Adrenal gland (tissue), 5 donors: Measurements from ENCODE around the gene SHB.

Source experiments
- POLR2A ChIP-seq, 2 donors: fragments of 450-650 bp; IDR thresholded peaks; one replicate each; pipeline ENCODE4 v1.6.1; 2017; ENCODE audit warnings: antibody characterized with exemption in 2 of 2, mild to moderate bottlenecking in 2 of 2, moderate library complexity in 1 of 2
- TF ChIP-seq, protein P1 (sequence below), 6 experiments: fragments of 450-650 bp in 4 of 6; fragments of 200-600 bp in 2 of 6; sonication (generic) in 1 of 6; IDR thresholded peaks; 1 replicate in 5 of 6; 2 replicates in 1 of 6; pipeline versions ENCODE4 v1.5.1 to v1.8.0; 2016 to 2021; ENCODE audit warnings: antibody characterized with exemption in 6 of 6, mild to moderate bottlenecking in 2 of 6, moderate library complexity in 1 of 6
- donor health status: DM: no; HTN: no; CAD: no.

DNA sequence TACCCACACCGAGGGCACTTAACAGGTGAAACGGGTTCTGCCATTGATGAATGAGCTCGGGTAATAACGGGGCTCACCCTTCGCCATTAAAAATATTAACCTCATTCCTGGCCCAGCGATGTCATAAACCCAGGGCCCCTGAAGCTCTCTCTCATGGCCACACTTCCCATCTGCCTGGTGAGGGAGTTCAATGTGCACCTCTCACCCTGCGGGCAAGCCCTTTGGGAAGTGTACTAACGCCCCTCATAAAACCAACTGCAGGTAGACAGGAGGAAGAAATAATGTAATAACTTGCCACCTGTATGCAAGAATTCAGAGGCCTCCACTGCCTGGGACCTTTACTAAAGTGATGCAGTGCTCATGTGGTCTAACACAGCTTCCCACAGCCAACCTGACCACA, 35.1 kb downstream of the SHB start:
- TF ChIP-seq POLR2A (IDR thresholded peaks at IDR 0.05), result no peak
- TF ChIP-seq, protein P1, sequence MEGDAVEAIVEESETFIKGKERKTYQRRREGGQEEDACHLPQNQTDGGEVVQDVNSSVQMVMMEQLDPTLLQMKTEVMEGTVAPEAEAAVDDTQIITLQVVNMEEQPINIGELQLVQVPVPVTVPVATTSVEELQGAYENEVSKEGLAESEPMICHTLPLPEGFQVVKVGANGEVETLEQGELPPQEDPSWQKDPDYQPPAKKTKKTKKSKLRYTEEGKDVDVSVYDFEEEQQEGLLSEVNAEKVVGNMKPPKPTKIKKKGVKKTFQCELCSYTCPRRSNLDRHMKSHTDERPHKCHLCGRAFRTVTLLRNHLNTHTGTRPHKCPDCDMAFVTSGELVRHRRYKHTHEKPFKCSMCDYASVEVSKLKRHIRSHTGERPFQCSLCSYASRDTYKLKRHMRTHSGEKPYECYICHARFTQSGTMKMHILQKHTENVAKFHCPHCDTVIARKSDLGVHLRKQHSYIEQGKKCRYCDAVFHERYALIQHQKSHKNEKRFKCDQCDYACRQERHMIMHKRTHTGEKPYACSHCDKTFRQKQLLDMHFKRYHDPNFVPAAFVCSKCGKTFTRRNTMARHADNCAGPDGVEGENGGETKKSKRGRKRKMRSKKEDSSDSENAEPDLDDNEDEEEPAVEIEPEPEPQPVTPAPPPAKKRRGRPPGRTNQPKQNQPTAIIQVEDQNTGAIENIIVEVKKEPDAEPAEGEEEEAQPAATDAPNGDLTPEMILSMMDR (IDR thresholded peaks at IDR 0.05), result no peak
